HepG2 (cell line): Measurements from ENCODE around the gene EMC8. TPM values are rescaled to one million over a fixed set of nuclear protein-coding genes. Genes with fewer than 3 reads are reported as not detected.
A peak's percentile ranks its signal among the peaks of the same experiment; 100 is the strongest.

ENCODE experiments used
- ATRX ChIP-seq: sonication (generic); formaldehyde crosslinking; IDR thresholded peaks from 2 replicates; pipeline ENCODE4 v1.4.0; 2020; ENCODE audit warnings: missing genetic modification reagents, borderline replicate concordance
- DNMT3B ChIP-seq: conservative IDR thresholded peaks from 2 replicates; pipeline ENCODE4 v1.6.1; 2016; ENCODE audit warnings: missing biosample characterization, control low read depth
- EHMT2 ChIP-seq: fragments of 200-600 bp; sonication (generic); IDR thresholded peaks from 2 replicates; pipeline ENCODE4 v1.7.0; 2017; ENCODE audit warnings: antibody characterized with exemption, low read depth, low read length, borderline replicate concordance
- FOXK2 ChIP-seq: fragments of 450-650 bp; IDR thresholded peaks from 2 replicates; pipeline ENCODE4 v1.6.1; 2016
- HNF4A ChIP-seq: sonication (generic); formaldehyde crosslinking; IDR thresholded peaks from 2 replicates; pipeline ENCODE4 v1.4.0; 2020; ENCODE audit warnings: missing genetic modification reagents
- HNRNPLL ChIP-seq: fragments of 200-400 bp; formaldehyde crosslinking; IDR thresholded peaks from 2 replicates; pipeline ENCODE4 v1.6.1; 2017; ENCODE audit warnings: mild to moderate bottlenecking, low read depth, low read length; ENCODE audit not compliant: poor library complexity, severe bottlenecking
- TBP ChIP-seq: sonication (generic); formaldehyde crosslinking; IDR thresholded peaks from 2 replicates; pipeline ENCODE4 v1.5.0; 2020; ENCODE audit warnings: missing genetic modification reagents
- TEAD2 ChIP-seq: sonication (generic); formaldehyde crosslinking; IDR thresholded peaks from 2 replicates; pipeline ENCODE4 v1.9.0; 2021; ENCODE audit warnings: missing genetic modification reagents
- TMF1 ChIP-seq: sonication (generic); formaldehyde crosslinking; IDR thresholded peaks from 2 replicates; pipeline ENCODE4 v1.8.1; 2022; ENCODE audit warnings: low read depth, missing genetic modification reagents
- YEATS4 ChIP-seq: sonication (generic); formaldehyde crosslinking; IDR thresholded peaks from 2 replicates; pipeline ENCODE4 v1.4.0; 2020; ENCODE audit warnings: missing genetic modification reagents, borderline replicate concordance
- ZBED4 ChIP-seq: sonication (generic); formaldehyde crosslinking; IDR thresholded peaks from 2 replicates; pipeline ENCODE4 v1.4.0; 2020; ENCODE audit warnings: missing genetic modification reagents, borderline replicate concordance
- ZNF225 ChIP-seq: sonication (generic); formaldehyde crosslinking; IDR thresholded peaks from 2 replicates; pipeline ENCODE4 v1.4.0; 2020; ENCODE audit warnings: mild to moderate bottlenecking, missing genetic modification reagents
- ZNF24 ChIP-seq: fragments of 450-650 bp; IDR thresholded peaks from 2 replicates; pipeline ENCODE4 v1.6.1; 2017; ENCODE audit warnings: antibody characterized with exemption, mild to moderate bottlenecking
- ZSCAN22 ChIP-seq: sonication (generic); formaldehyde crosslinking; IDR thresholded peaks from 2 replicates; pipeline ENCODE4 v1.4.0; 2020; ENCODE audit warnings: mild to moderate bottlenecking, missing genetic modification reagents
- polyA plus RNA-seq, 8 experiments: library from polyadenylated mRNA; depleted of rRNA in 3 of 8; stranded (reverse) in 7 of 8; unstranded in 1 of 8; fragments of >200 nt; fragmentation: Illumina TruSeq in 4 of 8; extraction: Trizol in 4 of 8; gene quantifications; 2 replicates each; pipeline versions ENCODE4 v1.2.1 to v1.2.3, GENCODE V29; 2011 to 2016; ENCODE audit warnings: low read depth in 4 of 8, missing spikeins in 1 of 8, mixed read lengths in 1 of 8; ENCODE audit not compliant: insufficient read depth in 1 of 8
- total RNA-seq, 5 experiments: library from RNA; depleted of rRNA; stranded (reverse); fragments of >200 nt; fragmentation: Illumina TruSeq; extraction: Trizol; gene quantifications; 2 replicates each; pipeline ENCODE4 v1.2.3, GENCODE V29; 2016; ENCODE audit warnings: low read depth in 1 of 5
- TF ChIP-seq, protein P1 (sequence below): sonication (generic); formaldehyde crosslinking; IDR thresholded peaks from 2 replicates; pipeline ENCODE4 v1.5.1; 2020; ENCODE audit warnings: mild to moderate bottlenecking, missing genetic modification reagents, borderline replicate concordance
- TF ChIP-seq, protein P2 (sequence below): IDR thresholded peaks from 2 replicates; pipeline ENCODE4 v1.6.1; 2012; ENCODE audit warnings: inconsistent platforms
- TF ChIP-seq, protein P3 (sequence below): sonication (generic); formaldehyde crosslinking; IDR thresholded peaks from 2 replicates; pipeline ENCODE4 v1.8.0; 2022; ENCODE audit warnings: missing genetic modification reagents, low read depth, mild to moderate bottlenecking, borderline replicate concordance

Gene EMC8
- total and polyA plus RNA-seq, 2 of the 13 experiments (the other 11 are each of a cell fraction or from before 2014, with no cell fraction given) = 55.0 to 76.0 TPM

DNA sequence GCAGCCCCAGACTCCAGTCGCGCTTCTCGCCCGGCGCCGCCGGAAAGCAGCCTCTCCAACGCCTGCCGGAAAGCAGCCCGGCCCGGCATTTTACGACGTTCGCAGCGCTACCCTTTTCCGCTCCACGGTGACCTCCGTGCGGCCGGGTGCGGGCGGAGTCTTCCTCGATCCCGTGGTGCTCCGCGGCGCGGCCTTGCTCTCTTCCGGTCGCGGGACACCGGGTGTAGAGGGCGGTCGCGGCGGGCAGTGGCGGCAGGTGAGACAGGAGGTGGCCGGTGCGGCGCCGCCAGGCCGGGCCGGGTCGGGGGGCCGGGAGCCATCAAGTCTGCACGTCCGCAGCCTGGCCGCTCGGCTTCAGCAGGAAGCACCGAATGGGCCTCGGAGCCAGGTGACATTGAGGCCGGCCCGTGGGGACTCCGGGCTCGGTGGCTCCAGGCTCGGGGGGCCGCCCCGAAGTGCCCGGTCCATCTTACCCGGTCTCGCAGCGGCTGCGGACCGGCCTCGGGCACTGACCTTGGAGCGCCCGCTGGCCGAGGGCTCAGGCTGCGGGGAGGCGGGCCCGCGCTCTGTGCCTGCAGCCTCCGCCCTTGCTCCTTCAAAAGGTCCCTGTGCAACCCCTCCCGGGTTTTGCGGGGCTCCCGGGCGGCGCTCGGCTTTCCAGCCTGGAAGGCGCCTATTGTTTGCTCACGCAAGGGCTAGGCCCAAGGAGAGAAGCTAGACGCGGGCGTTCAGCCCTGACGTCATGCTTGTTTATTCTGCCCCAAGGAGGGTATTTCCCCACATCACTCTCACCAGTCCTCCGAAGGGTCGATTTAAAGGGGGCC is at the start of gene EMC8, which contains the start of gene COX4I1 (continued):
- TF ChIP-seq, protein P1, sequence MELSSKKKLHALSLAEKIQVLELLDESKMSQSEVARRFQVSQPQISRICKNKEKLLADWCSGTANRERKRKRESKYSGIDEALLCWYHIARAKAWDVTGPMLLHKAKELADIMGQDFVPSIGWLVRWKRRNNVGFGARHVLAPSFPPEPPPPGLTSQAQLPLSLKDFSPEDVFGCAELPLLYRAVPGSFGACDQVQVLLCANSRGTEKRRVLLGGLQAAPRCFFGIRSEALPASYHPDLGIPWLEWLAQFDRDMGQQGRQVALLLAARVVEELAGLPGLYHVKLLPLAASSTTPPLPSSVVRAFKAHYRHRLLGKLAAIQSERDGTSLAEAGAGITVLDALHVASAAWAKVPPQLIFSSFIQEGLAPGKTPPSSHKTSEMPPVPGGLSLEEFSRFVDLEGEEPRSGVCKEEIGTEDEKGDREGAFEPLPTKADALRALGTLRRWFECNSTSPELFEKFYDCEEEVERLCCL (CRISPR knock-in tag) = no peak; the same call in 1 of the 2 replicates
- no peak for TF ChIP-seq ZNF24
- TF ChIP-seq, protein P2, sequence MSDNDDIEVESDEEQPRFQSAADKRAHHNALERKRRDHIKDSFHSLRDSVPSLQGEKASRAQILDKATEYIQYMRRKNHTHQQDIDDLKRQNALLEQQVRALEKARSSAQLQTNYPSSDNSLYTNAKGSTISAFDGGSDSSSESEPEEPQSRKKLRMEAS = peak; percentile 81
- 0 out of 2 replicates have a peak, but pooled peaks have one; percentile 20 for TF ChIP-seq ZBED4 (CRISPR knock-in tag)
- TF ChIP-seq TEAD2 (CRISPR knock-in tag) = no peak
- TF ChIP-seq EHMT2 = no peak
- TF ChIP-seq DNMT3B (CRISPR knock-in tag) = peak; percentile 33; the same call in 1 of the 2 replicates
- TF ChIP-seq HNF4A = peak; percentile 26; the same call in 1 of the 2 replicates
- TF ChIP-seq, protein P3, sequence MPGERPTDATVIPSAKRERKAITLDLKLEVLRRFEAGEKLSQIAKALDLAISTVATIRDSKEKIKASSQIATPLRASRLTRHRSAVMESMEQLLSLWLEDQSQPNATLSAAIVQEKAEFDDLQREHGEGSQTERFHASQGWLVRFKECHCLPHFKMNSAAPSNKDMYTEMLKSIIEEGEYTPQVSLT (CRISPR knock-in tag) = no peak
- no peak for TF ChIP-seq ZSCAN22 (CRISPR knock-in tag)
- TF ChIP-seq YEATS4 (CRISPR knock-in tag) = peak; percentile 93
- peak; percentile 18 for TF ChIP-seq TMF1 (CRISPR knock-in tag)
- TF ChIP-seq ATRX (CRISPR knock-in tag) = no peak
- peak; percentile 93 for TF ChIP-seq HNRNPLL
- TF ChIP-seq FOXK2 = no peak
- 0 out of 2 replicates have a peak, but pooled peaks have one; percentile 63 for TF ChIP-seq TBP (CRISPR knock-in tag)
- TF ChIP-seq ZNF225 = peak; percentile 89; the same call in 1 of the 2 replicates
